CD8-positive, alpha-beta memory T cell (primary cell): ENCODE results near the gene YPEL4. TPM values are rescaled to one million over a fixed set of nuclear protein-coding genes. Genes with fewer than 3 reads are reported as not detected.

Experiments used
- CTCF ChIA-PET: fragments of 350-600 bp; sonication (Branson Sonifier 250); formaldehyde crosslinking; loops from one replicate; lab custom pipeline; 2021; ENCODE audit warnings: antibody characterized with exemption; lab: Charles Lee
- POLR2A ChIA-PET: fragments of 350-600 bp; sonication (Branson Sonifier 250); formaldehyde crosslinking; loops from one replicate; lab custom pipeline; 2021; ENCODE audit warnings: antibody characterized with exemption; lab: Charles Lee
- DNase-seq, 5 donors: peaks; one replicate each; pipeline versions ENCODE4 v3.0.0 to v3.0.0-alpha.2; 2020 to 2022; ENCODE audit warnings: mixed read lengths in 1 of 5
- H3K27ac ChIP-seq: one replicate; pipeline ENCODE4 v1.7.0; 2013; ENCODE audit warnings: low read depth, mild to moderate bottlenecking, low read length, moderate library complexity
- H3K27me3 ChIP-seq: 2 replicates; pipeline ENCODE4 v1.7.0; 2013; ENCODE audit warnings: low read length, mild to moderate bottlenecking; ENCODE audit not compliant: insufficient read depth, poor library complexity, severe bottlenecking
- H3K36me3 ChIP-seq: 2 replicates; pipeline ENCODE4 v1.7.0; 2013; ENCODE audit warnings: mild to moderate bottlenecking, low read length, moderate library complexity; ENCODE audit not compliant: insufficient read depth
- H3K4me1 ChIP-seq: 2 replicates; pipeline ENCODE4 v1.7.0; 2013; ENCODE audit warnings: mild to moderate bottlenecking, low read length, moderate library complexity; ENCODE audit not compliant: insufficient read depth
- H3K4me3 ChIP-seq: 2 replicates; pipeline ENCODE4 v1.7.0; 2013; ENCODE audit warnings: mild to moderate bottlenecking, low read length
- H3K9me3 ChIP-seq: 2 replicates; pipeline ENCODE4 v1.7.0; 2013; ENCODE audit warnings: mild to moderate bottlenecking, low read length
- H3K27ac Mint-ChIP-seq, 8 donors: one replicate each; pipeline ENCODE4 v1.8.0; 2020 to 2021; ENCODE audit warnings: mixed read lengths in 8 of 8, mild to moderate bottlenecking in 6 of 8, inconsistent platforms in 3 of 8, moderate library complexity in 3 of 8
- H3K27me3 Mint-ChIP-seq, 2 donors: one replicate each; pipeline ENCODE4 v1.8.0; 2020 to 2021; ENCODE audit warnings: mixed read lengths in 2 of 2, mild to moderate bottlenecking in 1 of 2, moderate library complexity in 1 of 2
- H3K36me3 Mint-ChIP-seq, 3 donors: one replicate each; pipeline ENCODE4 v1.8.0; 2020 to 2021; ENCODE audit warnings: mixed read lengths in 3 of 3, inconsistent platforms in 1 of 3, mild to moderate bottlenecking in 1 of 3
- H3K4me1 Mint-ChIP-seq, 3 donors: one replicate each; pipeline ENCODE4 v1.8.0; 2020 to 2021; ENCODE audit warnings: mixed read lengths in 3 of 3, inconsistent platforms in 1 of 3, mild to moderate bottlenecking in 1 of 3
- H3K4me3 Mint-ChIP-seq, 7 donors: one replicate each; pipeline ENCODE4 v1.8.0; 2020 to 2021; ENCODE audit warnings: mixed read lengths in 7 of 7, mild to moderate bottlenecking in 6 of 7, moderate library complexity in 4 of 7, inconsistent platforms in 2 of 7
- H3K9me3 Mint-ChIP-seq, 5 donors: one replicate each; pipeline ENCODE4 v1.8.0; 2020 to 2022; ENCODE audit warnings: mixed read lengths in 5 of 5, mild to moderate bottlenecking in 3 of 5, moderate library complexity in 2 of 5, inconsistent platforms in 1 of 5
- polyA plus RNA-seq: library from polyadenylated mRNA; unstranded; fragments of 300-500 nt; fragmentation: Illumina TruSeq; gene quantifications from one replicate; pipeline ENCODE4 v1.2.3, GENCODE V29; 2021
- total RNA-seq, 2 experiments: library from RNA; stranded (reverse); gene quantifications; one replicate each; pipeline ENCODE4 v1.2.3, GENCODE V29; 2021

The YPEL4 gene
- total and polyA plus RNA-seq, 3 experiments from 2014 or later, result 0.37 to 1.7 (median 1.0) TPM

DNA sequence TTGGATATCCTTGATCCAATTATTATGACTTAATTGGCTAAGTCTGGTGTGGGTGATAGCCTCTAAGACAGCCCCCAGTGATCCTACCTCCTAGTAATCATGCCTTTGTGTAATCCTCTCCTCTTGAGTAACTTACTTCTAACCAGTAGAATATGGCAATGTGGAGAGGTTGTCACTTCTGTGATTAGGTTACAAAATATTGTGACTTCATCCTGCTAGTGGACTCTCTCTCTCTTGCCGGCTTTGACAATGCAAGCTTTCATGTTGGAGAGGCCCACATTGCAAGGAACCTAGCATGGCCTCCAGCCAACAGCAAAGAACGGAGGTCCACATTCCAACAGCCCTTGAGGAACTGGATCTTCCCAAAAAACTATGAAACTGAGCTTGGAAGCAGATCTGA lies 19.5 kb downstream of the YPEL4 start:
- Mint-ChIP-seq H3K27me3 (peaks cover 12 to 47% of the 10 kb centered on the region in 2 donors), H3K9me3 (no peaks in the 10 kb centered on the region), H3K4me1 (no peaks in the 10 kb centered on the region), H3K4me3 (no peak overlapping the region), H3K36me3 (no peaks in the 10 kb centered on the region), H3K27ac (no peak overlapping the region)
- POLR2A ChIA-PET, result no interaction called here
- H3K27me3 ChIP-seq, result peaks cover 7% of the 10 kb centered on the region
- DNase-seq, result no peak
- H3K27ac ChIP-seq, result no peak overlapping the region
- no peaks in the 10 kb centered on the region for H3K36me3 ChIP-seq
- CTCF ChIA-PET, result interaction anchor here (1.2 kb wide), 1 partner anchor 11 kb away, joined by 4 read pairs; no protein-coding TSS in a partner anchor
- no peak overlapping the region for H3K4me3 ChIP-seq
- no peaks in the 10 kb centered on the region for H3K9me3 ChIP-seq
- H3K4me1 ChIP-seq, result no peaks in the 10 kb centered on the region

DNA sequence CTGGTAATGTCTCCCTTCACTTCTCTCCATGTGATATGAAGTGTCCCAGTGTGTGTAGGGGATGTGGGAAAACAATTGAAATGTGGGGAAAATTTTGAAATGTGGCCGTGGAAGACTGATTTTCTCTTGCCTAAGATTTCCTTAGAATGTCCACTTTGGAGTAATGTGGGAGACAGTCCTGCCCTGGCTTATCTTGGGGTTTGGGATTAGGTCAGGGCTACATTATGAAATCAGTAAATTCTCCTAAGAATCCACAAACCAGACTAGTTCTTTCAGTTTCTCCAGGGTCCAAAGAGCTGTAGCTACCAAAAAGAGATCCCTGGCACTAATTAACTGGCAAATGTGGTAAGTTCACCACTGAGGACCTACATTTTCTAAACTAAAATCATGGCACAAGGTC lies 22.8 kb downstream of the YPEL4 start:
- Mint-ChIP-seq H3K36me3 (no peaks in the 10 kb centered on the region), H3K9me3 (peaks cover 0 to 3% (median 0%) of the 10 kb centered on the region in 5 donors), H3K4me1 (no peaks in the 10 kb centered on the region), H3K27ac (no peak overlapping the region), H3K27me3 (peaks cover 8 to 28% of the 10 kb centered on the region in 2 donors), H3K4me3 (no peak overlapping the region)
- POLR2A ChIA-PET, result no interaction called here
- Histone ChIP-seq H3K27ac (no peak overlapping the region), H3K9me3 (no peaks in the 10 kb centered on the region), H3K27me3 (no peaks in the 10 kb centered on the region), H3K4me1 (no peaks in the 10 kb centered on the region), H3K4me3 (no peak overlapping the region), H3K36me3 (no peaks in the 10 kb centered on the region)
- no peak for DNase-seq
- CTCF ChIA-PET, result interaction anchor here (1.1 to 1.3 kb wide), 3 partner anchors 18 to 59 kb away, joined by 3 to 4 read pairs (median 4); partner anchors contain the start of gene UBE2L6

DNA sequence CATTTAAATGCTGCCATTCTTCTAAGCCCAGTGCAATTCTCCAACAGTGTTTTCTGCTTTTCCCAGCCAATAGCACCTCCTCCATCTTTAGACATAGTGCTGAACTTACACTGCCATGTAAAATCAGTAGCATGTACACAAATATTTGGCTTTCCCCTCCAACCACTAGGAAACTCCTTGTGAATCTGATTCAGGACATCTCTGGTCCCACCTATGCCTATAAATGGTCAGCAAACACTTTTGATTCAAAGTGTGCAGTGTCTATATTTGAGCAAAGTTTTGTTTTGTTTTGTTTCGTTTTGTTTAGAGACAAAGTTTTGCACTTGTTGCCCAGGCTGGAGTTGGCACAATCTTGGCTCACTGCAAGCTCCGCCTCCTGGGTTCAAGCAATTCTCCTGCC lies 24.8 kb downstream of the YPEL4 start:
- ChIA-PET POLR2A (no interaction called here), CTCF (no interaction called here)
- H3K4me3 Mint-ChIP-seq, result no peak overlapping the region
- no peaks in the 10 kb centered on the region for H3K27me3 ChIP-seq
- DNase-seq, result no peak
- H3K27ac Mint-ChIP-seq, result no peak overlapping the region
- no peaks in the 10 kb centered on the region for H3K9me3 ChIP-seq
- no peaks in the 10 kb centered on the region for H3K36me3 ChIP-seq
- H3K4me1 ChIP-seq, result no peaks in the 10 kb centered on the region
- peaks cover 3 to 15% (median 9%) of the 10 kb centered on the region in 5 donors for H3K9me3 Mint-ChIP-seq
- H3K27me3 Mint-ChIP-seq, result peaks cover 8 to 25% of the 10 kb centered on the region in 2 donors
- no peaks in the 10 kb centered on the region for H3K4me1 Mint-ChIP-seq
- peaks cover 0 to 7% (median 0%) of the 10 kb centered on the region in 3 donors for H3K36me3 Mint-ChIP-seq
- no peak overlapping the region for H3K27ac ChIP-seq
- no peak overlapping the region for H3K4me3 ChIP-seq

DNA sequence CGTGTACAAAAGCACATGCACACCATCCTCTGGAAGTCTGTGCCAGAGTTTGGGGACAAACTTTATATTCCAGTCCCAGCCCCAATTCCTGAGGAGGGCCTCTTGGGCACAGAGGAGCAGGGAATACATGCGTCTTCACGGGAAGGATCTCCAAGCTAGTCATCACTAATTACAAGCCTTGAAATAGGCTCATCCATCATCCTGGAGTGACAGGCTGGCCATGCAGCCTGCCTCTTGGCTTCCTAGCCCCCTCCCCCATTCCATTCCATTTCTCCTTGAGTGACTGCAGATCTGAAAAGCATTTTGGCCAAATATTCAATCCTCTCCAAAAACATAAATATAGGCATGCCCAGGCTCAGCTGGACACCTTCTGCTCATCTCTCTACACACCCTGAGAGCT lies 27.4 kb downstream of the YPEL4 start:
- CTCF ChIA-PET, result interaction anchor here (1.0 kb wide), 1 partner anchor 164 kb away, joined by 3 read pairs; no protein-coding TSS in a partner anchor

DNA sequence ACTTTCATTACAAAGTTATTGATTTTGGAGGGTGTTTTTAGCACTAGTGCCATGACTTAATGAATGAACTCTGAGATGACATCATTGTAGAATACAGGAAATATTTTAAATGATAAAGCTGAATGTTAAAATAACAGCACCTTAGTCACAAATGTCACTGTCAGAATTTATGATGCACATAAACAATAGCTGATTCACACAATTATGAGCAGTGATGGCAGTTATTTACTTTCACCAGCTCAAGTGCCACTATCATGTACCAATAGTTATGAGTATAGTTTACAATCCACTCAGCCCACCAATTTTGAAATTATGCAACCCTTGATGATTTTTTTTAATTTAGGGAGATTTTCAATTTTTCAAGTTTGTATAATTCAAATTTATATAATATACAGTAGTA lies 29.2 kb downstream of the YPEL4 start:
- Mint-ChIP-seq H3K27me3 (peaks cover 20 to 26% of the 10 kb centered on the region in 2 donors), H3K9me3 (peaks cover 5 to 25% (median 21%) of the 10 kb centered on the region in 5 donors), H3K36me3 (peaks cover 0 to 7% (median 0%) of the 10 kb centered on the region in 3 donors), H3K4me1 (no peaks in the 10 kb centered on the region), H3K27ac (no peak overlapping the region), H3K4me3 (no peak overlapping the region)
- ChIA-PET POLR2A (no interaction called here), CTCF (interaction anchor here (1.3 to 1.6 kb wide), 2 partner anchors 21 to 203 kb away, joined by 3 to 4 read pairs; no protein-coding TSS in a partner anchor)
- no peaks in the 10 kb centered on the region for H3K4me1 ChIP-seq
- no peak for DNase-seq
- H3K36me3 ChIP-seq, result no peaks in the 10 kb centered on the region
- no peak overlapping the region for H3K27ac ChIP-seq
- H3K9me3 ChIP-seq, result peaks cover 4% of the 10 kb centered on the region
- H3K4me3 ChIP-seq, result no peak overlapping the region
- no peaks in the 10 kb centered on the region for H3K27me3 ChIP-seq

More for the DNA sequence above, 27.4 kb downstream of the YPEL4 start:
- peaks cover 0 to 7% (median 0%) of the 10 kb centered on the region in 3 donors for H3K36me3 Mint-ChIP-seq
- POLR2A ChIA-PET, result no interaction called here
- peaks cover 4% of the 10 kb centered on the region for H3K9me3 ChIP-seq
- H3K4me1 ChIP-seq, result no peaks in the 10 kb centered on the region
- H3K27ac Mint-ChIP-seq, result no peak overlapping the region
- no peak overlapping the region for H3K4me3 ChIP-seq
- no peaks in the 10 kb centered on the region for H3K27me3 ChIP-seq
- peaks cover 5 to 25% (median 21%) of the 10 kb centered on the region in 5 donors for H3K9me3 Mint-ChIP-seq
- H3K27ac ChIP-seq, result no peak overlapping the region
- H3K27me3 Mint-ChIP-seq, result peaks cover 14 to 17% of the 10 kb centered on the region in 2 donors
- H3K4me3 Mint-ChIP-seq, result no peak overlapping the region
- DNase-seq, result no peak
- no peaks in the 10 kb centered on the region for H3K36me3 ChIP-seq
- H3K4me1 Mint-ChIP-seq, result no peaks in the 10 kb centered on the region

DNA sequence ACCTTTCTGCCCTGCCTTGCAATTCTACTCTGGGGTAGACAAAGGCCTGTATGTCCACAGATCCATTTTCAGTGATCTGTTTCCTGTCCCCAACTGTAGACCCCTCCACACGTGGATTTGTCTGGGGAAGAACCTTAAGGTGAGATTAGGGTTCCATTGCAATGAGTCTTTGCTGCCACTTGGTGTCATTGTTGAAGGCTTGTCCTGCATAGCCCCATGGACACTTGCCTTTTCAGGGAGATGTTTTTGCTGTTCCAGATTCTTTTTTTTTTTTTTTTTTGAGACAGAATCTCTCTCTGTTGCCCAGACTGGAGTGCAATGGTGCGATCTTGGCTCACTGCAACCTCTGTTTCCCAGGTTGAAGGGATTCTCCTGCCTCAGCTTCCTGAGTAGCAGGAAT lies 30.4 kb downstream of the YPEL4 start:
- no peaks in the 10 kb centered on the region for H3K4me1 ChIP-seq
- Mint-ChIP-seq H3K27me3 (peaks cover 23 to 26% of the 10 kb centered on the region in 2 donors), H3K4me3 (no peak overlapping the region), H3K9me3 (peaks cover 5 to 25% (median 21%) of the 10 kb centered on the region in 5 donors), H3K27ac (no peak overlapping the region), H3K36me3 (peaks cover 0 to 7% (median 0%) of the 10 kb centered on the region in 3 donors), H3K4me1 (no peaks in the 10 kb centered on the region)
- no peaks in the 10 kb centered on the region for H3K27me3 ChIP-seq
- H3K36me3 ChIP-seq, result no peaks in the 10 kb centered on the region
- no peak overlapping the region for H3K4me3 ChIP-seq
- ChIA-PET POLR2A (no interaction called here), CTCF (interaction anchor here (0.7 kb wide), 1 partner anchor 22 kb away, joined by 4 read pairs; the partner anchor contains the start of gene SERPING1)
- H3K9me3 ChIP-seq, result peaks cover 4% of the 10 kb centered on the region
- no peak for DNase-seq
- H3K27ac ChIP-seq, result no peak overlapping the region

DNA sequence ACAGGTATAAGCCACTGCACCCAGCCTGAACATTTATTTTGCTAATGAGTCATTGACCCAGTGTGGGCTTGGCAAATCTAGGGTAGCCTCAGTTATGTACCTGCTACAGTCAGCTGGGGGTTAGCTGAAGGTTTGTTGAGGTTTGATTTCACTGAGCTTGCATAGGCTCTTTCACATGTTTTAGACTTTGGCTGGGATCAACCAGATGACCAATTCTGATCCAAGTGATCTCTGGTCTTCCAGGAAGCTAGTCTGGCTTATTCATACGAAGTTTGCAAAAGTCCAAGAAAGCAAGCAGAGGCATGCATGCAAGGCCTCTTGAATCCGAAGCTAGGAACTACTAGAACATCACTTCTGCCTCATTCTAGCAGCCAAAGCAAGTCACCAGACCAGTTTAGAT lies 31.3 kb downstream of the YPEL4 start:
- Histone ChIP-seq H3K4me3 (no peak overlapping the region), H3K4me1 (no peaks in the 10 kb centered on the region), H3K36me3 (no peaks in the 10 kb centered on the region), H3K9me3 (peaks cover 4% of the 10 kb centered on the region), H3K27ac (no peak overlapping the region), H3K27me3 (no peaks in the 10 kb centered on the region)
- no peaks in the 10 kb centered on the region for H3K4me1 Mint-ChIP-seq
- peaks cover 5 to 25% (median 21%) of the 10 kb centered on the region in 5 donors for H3K9me3 Mint-ChIP-seq
- peaks cover 23 to 27% of the 10 kb centered on the region in 2 donors for H3K27me3 Mint-ChIP-seq
- CTCF ChIA-PET, result interaction anchor here (0.7 to 1.2 kb wide), 2 partner anchors 14 to 125 kb away, joined by 3 read pairs; no protein-coding TSS in a partner anchor
- peaks cover 0 to 7% (median 0%) of the 10 kb centered on the region in 3 donors for H3K36me3 Mint-ChIP-seq
- H3K27ac Mint-ChIP-seq, result no peak overlapping the region
- no peak for DNase-seq
- no peak overlapping the region for H3K4me3 Mint-ChIP-seq
- POLR2A ChIA-PET, result no interaction called here

DNA sequence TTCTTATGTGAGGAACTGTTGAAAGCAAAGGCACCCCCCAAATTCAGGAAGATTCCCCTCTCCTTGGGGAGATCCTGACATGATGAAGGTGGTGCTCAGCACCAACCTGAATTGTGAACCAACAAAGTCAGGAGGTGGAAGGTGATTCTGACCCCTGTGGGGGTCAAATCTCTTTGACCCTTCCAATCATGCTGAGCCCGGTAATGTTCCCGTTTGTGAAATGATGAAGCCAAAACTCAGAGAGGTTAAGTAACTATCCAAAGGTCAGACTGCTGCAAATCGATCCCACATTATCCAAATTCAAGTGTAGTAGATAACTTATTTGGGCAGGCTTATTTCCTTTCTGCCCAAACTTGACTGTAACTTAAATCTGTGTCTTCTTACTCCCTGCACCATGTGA lies 33.1 kb downstream of the YPEL4 start:
- H3K36me3 ChIP-seq, result no peaks in the 10 kb centered on the region
- Mint-ChIP-seq H3K9me3 (peaks cover 5 to 22% (median 18%) of the 10 kb centered on the region in 5 donors), H3K4me3 (no peak overlapping the region), H3K27ac (no peak overlapping the region), H3K36me3 (peaks cover 0 to 7% (median 0%) of the 10 kb centered on the region in 3 donors), H3K27me3 (peaks cover 18 to 24% of the 10 kb centered on the region in 2 donors), H3K4me1 (no peaks in the 10 kb centered on the region)
- DNase-seq, result no peak
- ChIA-PET CTCF (no interaction called here), POLR2A (no interaction called here)
- no peak overlapping the region for H3K4me3 ChIP-seq
- no peaks in the 10 kb centered on the region for H3K27me3 ChIP-seq
- no peaks in the 10 kb centered on the region for H3K4me1 ChIP-seq
- peaks cover 4% of the 10 kb centered on the region for H3K9me3 ChIP-seq
- H3K27ac ChIP-seq, result no peak overlapping the region
